ENCODE results near the gene CCDC51. TPM values are rescaled to one million over a fixed set of nuclear protein-coding genes. Genes with fewer than 3 reads are reported as not detected.

Gene CCDC51
- total and polyA plus RNA-seq, 2 experiments from 2014 or later, result 20.8 to 24.1 TPM

DNA sequence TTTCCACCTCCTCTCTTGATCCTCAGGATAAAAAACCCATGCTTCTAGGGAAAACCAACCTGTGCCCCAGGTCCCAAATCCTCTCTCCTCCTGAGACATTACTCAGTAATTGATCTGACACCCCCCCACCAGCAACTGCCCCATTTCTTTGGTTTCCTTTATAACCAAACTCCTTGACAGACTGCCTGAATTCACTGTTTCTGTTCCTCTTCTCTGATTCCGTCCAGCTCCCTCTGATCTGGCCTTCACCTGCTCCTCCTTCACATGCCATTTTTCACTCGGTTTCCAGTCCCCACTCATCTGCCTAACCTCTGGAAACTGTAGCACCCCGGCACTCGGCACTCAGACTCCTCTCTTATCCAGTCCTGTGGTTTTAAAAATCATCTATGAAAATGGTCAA, 2.1 kb downstream of the CCDC51 start (continued):
- TF ChIP-seq, protein P1, sequence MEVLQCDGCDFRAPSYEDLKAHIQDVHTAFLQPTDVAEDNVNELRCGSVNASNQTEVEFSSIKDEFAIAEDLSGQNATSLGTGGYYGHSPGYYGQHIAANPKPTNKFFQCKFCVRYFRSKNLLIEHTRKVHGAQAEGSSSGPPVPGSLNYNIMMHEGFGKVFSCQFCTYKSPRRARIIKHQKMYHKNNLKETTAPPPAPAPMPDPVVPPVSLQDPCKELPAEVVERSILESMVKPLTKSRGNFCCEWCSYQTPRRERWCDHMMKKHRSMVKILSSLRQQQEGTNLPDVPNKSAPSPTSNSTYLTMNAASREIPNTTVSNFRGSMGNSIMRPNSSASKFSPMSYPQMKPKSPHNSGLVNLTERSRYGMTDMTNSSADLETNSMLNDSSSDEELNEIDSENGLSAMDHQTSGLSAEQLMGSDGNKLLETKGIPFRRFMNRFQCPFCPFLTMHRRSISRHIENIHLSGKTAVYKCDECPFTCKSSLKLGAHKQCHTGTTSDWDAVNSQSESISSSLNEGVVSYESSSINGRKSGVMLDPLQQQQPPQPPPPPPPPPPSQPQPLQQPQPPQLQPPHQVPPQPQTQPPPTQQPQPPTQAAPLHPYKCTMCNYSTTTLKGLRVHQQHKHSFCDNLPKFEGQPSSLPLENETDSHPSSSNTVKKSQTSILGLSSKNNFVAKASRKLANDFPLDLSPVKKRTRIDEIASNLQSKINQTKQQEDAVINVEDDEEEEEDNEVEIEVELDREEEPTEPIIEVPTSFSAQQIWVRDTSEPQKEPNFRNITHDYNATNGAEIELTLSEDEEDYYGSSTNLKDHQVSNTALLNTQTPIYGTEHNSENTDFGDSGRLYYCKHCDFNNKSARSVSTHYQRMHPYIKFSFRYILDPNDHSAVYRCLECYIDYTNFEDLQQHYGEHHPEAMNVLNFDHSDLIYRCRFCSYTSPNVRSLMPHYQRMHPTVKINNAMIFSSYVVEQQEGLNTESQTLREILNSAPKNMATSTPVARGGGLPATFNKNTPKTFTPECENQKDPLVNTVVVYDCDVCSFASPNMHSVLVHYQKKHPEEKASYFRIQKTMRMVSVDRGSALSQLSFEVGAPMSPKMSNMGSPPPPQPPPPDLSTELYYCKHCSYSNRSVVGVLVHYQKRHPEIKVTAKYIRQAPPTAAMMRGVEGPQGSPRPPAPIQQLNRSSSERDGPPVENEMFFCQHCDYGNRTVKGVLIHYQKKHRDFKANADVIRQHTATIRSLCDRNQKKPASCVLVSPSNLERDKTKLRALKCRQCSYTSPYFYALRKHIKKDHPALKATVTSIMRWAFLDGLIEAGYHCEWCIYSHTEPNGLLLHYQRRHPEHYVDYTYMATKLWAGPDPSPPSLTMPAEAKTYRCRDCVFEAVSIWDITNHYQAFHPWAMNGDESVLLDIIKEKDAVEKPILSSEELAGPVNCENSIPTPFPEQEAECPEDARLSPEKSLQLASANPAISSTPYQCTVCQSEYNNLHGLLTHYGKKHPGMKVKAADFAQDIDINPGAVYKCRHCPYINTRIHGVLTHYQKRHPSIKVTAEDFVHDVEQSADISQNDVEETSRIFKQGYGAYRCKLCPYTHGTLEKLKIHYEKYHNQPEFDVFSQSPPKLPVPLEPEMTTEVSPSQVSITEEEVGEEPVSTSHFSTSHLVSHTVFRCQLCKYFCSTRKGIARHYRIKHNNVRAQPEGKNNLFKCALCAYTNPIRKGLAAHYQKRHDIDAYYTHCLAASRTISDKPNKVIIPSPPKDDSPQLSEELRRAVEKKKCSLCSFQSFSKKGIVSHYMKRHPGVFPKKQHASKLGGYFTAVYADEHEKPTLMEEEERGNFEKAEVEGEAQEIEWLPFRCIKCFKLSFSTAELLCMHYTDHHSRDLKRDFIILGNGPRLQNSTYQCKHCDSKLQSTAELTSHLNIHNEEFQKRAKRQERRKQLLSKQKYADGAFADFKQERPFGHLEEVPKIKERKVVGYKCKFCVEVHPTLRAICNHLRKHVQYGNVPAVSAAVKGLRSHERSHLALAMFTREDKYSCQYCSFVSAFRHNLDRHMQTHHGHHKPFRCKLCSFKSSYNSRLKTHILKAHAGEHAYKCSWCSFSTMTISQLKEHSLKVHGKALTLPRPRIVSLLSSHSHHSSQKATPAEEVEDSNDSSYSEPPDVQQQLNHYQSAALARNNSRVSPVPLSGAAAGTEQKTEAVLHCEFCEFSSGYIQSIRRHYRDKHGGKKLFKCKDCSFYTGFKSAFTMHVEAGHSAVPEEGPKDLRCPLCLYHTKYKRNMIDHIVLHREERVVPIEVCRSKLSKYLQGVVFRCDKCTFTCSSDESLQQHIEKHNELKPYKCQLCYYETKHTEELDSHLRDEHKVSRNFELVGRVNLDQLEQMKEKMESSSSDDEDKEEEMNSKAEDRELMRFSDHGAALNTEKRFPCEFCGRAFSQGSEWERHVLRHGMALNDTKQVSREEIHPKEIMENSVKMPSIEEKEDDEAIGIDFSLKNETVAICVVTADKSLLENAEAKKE (CRISPR knock-in tag; IDR thresholded peaks at IDR 0.05), result no peak
- no peak for TF ChIP-seq EZH2 (IDR thresholded peaks at IDR 0.05; ENCODE audit: low read depth, unreplicated experiment)
- no peak for TF ChIP-seq ZNF114 (CRISPR knock-in tag; IDR thresholded peaks at IDR 0.05)
- no peak for TF ChIP-seq CREB1 (CRISPR knock-in tag; IDR thresholded peaks at IDR 0.05; ENCODE audit: low read depth)
- TF ChIP-seq, protein P2, sequence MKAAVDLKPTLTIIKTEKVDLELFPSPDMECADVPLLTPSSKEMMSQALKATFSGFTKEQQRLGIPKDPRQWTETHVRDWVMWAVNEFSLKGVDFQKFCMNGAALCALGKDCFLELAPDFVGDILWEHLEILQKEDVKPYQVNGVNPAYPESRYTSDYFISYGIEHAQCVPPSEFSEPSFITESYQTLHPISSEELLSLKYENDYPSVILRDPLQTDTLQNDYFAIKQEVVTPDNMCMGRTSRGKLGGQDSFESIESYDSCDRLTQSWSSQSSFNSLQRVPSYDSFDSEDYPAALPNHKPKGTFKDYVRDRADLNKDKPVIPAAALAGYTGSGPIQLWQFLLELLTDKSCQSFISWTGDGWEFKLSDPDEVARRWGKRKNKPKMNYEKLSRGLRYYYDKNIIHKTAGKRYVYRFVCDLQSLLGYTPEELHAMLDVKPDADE (IDR thresholded peaks at IDR 0.05), result no peak
- TF ChIP-seq NANOG (IDR thresholded peaks at IDR 0.05; ENCODE audit: borderline replicate concordance), result no peak
- TF ChIP-seq JUNB (IDR thresholded peaks at IDR 0.05; ENCODE audit: unreplicated experiment), result no peak
- TF ChIP-seq STAT1 (IDR thresholded peaks at IDR 0.05; ENCODE audit: unreplicated experiment), result no peak
- TF ChIP-seq POLR2AphosphoS5 (IDR thresholded peaks at IDR 0.05; ENCODE audit: low read depth), result no peak

DNA sequence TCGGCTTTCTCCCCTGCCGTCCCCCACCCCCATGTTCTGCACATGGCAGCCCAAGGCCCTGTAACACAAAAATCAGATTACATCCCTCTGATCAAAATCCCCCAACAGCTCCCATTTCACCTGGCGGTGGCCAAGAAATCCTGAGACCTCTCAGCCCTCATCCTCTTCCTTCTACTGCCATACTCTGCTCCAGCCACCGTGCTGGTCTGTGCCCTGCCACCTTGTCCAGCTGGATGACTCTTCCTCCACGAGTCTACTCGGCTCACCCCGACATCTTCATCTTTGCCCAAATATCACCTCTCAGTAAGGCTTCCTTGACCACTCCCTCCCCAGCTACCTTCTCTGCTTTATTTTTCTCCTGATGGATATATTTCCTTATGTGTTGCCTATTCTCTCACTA, 3.1 kb downstream of the CCDC51 start:
- H3K36me3 ChIP-seq (ENCODE audit: insufficient read depth), result peaks cover 14% of the 10 kb centered on the region
- no peaks in the 10 kb centered on the region for H3K27me3 ChIP-seq (ENCODE audit: insufficient read depth)
- Mint-ChIP-seq H3K27ac (no peak overlapping the region), H3K36me3 (ENCODE audit: low read depth) (peaks cover 42% of the 10 kb centered on the region), H3K9me3 (no peaks in the 10 kb centered on the region), H3K4me1 (peaks cover 22% of the 10 kb centered on the region), H3K27me3 (ENCODE audit: insufficient read depth, low read depth, poor library complexity) (peaks cover 6% of the 10 kb centered on the region), H3K4me3 (no peak overlapping the region)
- no peak overlapping the region for H3K4me2 ChIP-seq
- peaks cover 6% of the 10 kb centered on the region for H4K20me1 ChIP-seq (replicated peaks; ENCODE audit: insufficient read depth)
- no peak overlapping the region for H3K27ac ChIP-seq (ENCODE audit: low read depth)
- peaks cover 10% of the 10 kb centered on the region; the same call in 1 of the 2 replicates for H3K4me1 ChIP-seq (ENCODE audit: insufficient read depth)
- DNase-seq (ENCODE audit: low spot score) (no peak), ATAC-seq (no peak)
- no peak overlapping the region for H3K4me3 ChIP-seq
- H2AFZ ChIP-seq, result no peak overlapping the region
- peaks cover 40% of the 10 kb centered on the region for H3F3A ChIP-seq (replicated peaks; ENCODE audit: low read depth)
- no peaks in the 10 kb centered on the region for H3K9me2 ChIP-seq (ENCODE audit: insufficient read depth)
- H3K79me2 ChIP-seq (replicated peaks; ENCODE audit: insufficient read depth), result peaks cover 45% of the 10 kb centered on the region
- TF ChIP-seq, protein P1 (CRISPR knock-in tag; IDR thresholded peaks at IDR 0.05), result no peak
- no peak for TF ChIP-seq ZNF331 (CRISPR knock-in tag; IDR thresholded peaks at IDR 0.05; ENCODE audit: low read depth)
- TF ChIP-seq ZNF114 (CRISPR knock-in tag; IDR thresholded peaks at IDR 0.05), result no peak
- no peak for TF ChIP-seq JUNB (IDR thresholded peaks at IDR 0.05; ENCODE audit: unreplicated experiment)

All from GM23338 (cell line).